Kidney (tissue), 14 donors: Measurements from ENCODE around the gene TCP11L1. TPM values are rescaled to one million over a fixed set of nuclear protein-coding genes. Genes with fewer than 3 reads are reported as not detected.

Experiments
- DNase-seq, 5 donors: peaks; one replicate each; pipeline ENCODE4 v3.0.0-alpha.2; 2013 to 2020
- FAIRE-seq: peaks from 2 replicates; lab custom pipeline; 2012; peaks lifted over from hg19 to GRCh38; lab: Jason Lieb, UNC
- H3K27ac ChIP-seq, 2 donors: one replicate each; pipeline ENCODE4 v1.7.0; 2013; ENCODE audit warnings: low read depth in 2 of 2, low read length in 2 of 2, inconsistent platforms in 1 of 2
- H3K27me3 ChIP-seq: one replicate; pipeline ENCODE4 v1.7.1; 2013; ENCODE audit warnings: low read length, inconsistent platforms; ENCODE audit not compliant: control insufficient read depth, insufficient read depth
- H3K36me3 ChIP-seq, 3 donors: one replicate each; pipeline versions ENCODE4 v1.7.0 to v1.7.1; 2013; ENCODE audit warnings: low read length in 3 of 3, control low read depth in 1 of 3, inconsistent platforms in 1 of 3; ENCODE audit not compliant: insufficient read depth in 3 of 3, control insufficient read depth in 2 of 3
- H3K4me1 ChIP-seq, 3 donors: one replicate each; pipeline versions ENCODE4 v1.7.0 to v1.7.1; 2013; ENCODE audit warnings: low read length in 3 of 3, inconsistent platforms in 1 of 3, low read depth in 1 of 3; ENCODE audit not compliant: control insufficient read depth in 2 of 3, insufficient read depth in 2 of 3
- H3K4me3 ChIP-seq, 3 donors: one replicate each; pipeline versions ENCODE4 v1.7.0 to v1.8.1; 2013; ENCODE audit warnings: low read length in 3 of 3, control low read depth in 1 of 3, inconsistent platforms in 1 of 3
- H3K9ac ChIP-seq, 3 donors: one replicate each; pipeline versions ENCODE4 v1.7.0 to v1.7.1; 2013; ENCODE audit warnings: low read length in 3 of 3, control low read depth in 1 of 3, inconsistent platforms in 1 of 3
- H3K9me3 ChIP-seq, 3 donors: one replicate each; pipeline versions ENCODE4 v1.7.0 to v1.7.1; 2013; ENCODE audit warnings: low read length in 3 of 3, control low read depth in 1 of 3, inconsistent platforms in 1 of 3; ENCODE audit not compliant: control insufficient read depth in 2 of 3, insufficient read depth in 1 of 3
- CTCF ChIP-seq: IDR thresholded peaks from 3 replicates; pipeline ENCODE4 v1.5.1; 2012; ENCODE audit warnings: mild to moderate bottlenecking, moderate library complexity, borderline replicate concordance; ENCODE audit not compliant: insufficient read depth; ENCODE audit errors: extremely low read depth
- intact Hi-C: fragments of 100-400 bp; cut with DNase I; formaldehyde crosslinking; loops from one replicate; pipeline ENCODE4 v1.11.1; 2022
- polyA plus RNA-seq: library from polyadenylated mRNA; stranded (reverse); fragments of 350-450 nt; fragmentation: Illumina TruSeq; extraction: RNeasy Lipid Tissue Mini Kit (QIAGEN cat#74804); gene quantifications from one replicate; pipeline ENCODE4 v1.2.3, GENCODE V29; 2014; ENCODE audit warnings: low read depth, low replicate concordance; ENCODE audit not compliant: insufficient read depth
- total RNA-seq: library from RNA; stranded (reverse); fragmentation: NEBNext Ultra II Directional; extraction: Animal tissue kit (Norgen Biotek cat#: 25700); gene quantifications from one replicate; pipeline ENCODE4 v1.2.1, GENCODE V29; 2021
- donor health status: control.
- donor health status: control.
- donor health status: control.
- donor health status: control.
- donor health status: control.
- donor health status: DM: yes; HTN: yes; CAD: no.
- donor health status: Normal renal cell carcinoma (clear cell type).

TCP11L1 gene
- total and polyA plus RNA-seq, 2 donors from 2014 or later, result 4.0 to 17.9 TPM

GRCh38 chr11:33055375-33055774, 16.0 kb downstream of the TCP11L1 start:
- FAIRE-seq (no peak), DNase-seq (no peak)
- no peaks in the 10 kb centered on the region for H3K27me3 ChIP-seq
- no peak overlapping the region for H3K9ac ChIP-seq
- intact Hi-C loops, result no loop called here
- H3K36me3 ChIP-seq, result peaks cover 0 to 25% (median 15%) of the 10 kb centered on the region in 3 donors
- no peak overlapping the region for H3K27ac ChIP-seq
- TF ChIP-seq CTCF, result no peak
- H3K9me3 ChIP-seq, result no peaks in the 10 kb centered on the region
- H3K4me3 ChIP-seq, result no peak overlapping the region
- H3K4me1 ChIP-seq, result no peaks in the 10 kb centered on the region

GRCh38 chr11:33057284-33057683, 17.9 kb downstream of the TCP11L1 start:
- H3K4me1 ChIP-seq, result no peaks in the 10 kb centered on the region
- H3K9me3 ChIP-seq, result no peaks in the 10 kb centered on the region
- FAIRE-seq (no peak), DNase-seq (no peak)
- no peak for TF ChIP-seq CTCF
- H3K27ac ChIP-seq, result no peak overlapping the region
- no peak overlapping the region for H3K9ac ChIP-seq
- no peaks in the 10 kb centered on the region for H3K27me3 ChIP-seq
- intact Hi-C loops, result no loop called here
- H3K4me3 ChIP-seq, result no peak overlapping the region
- H3K36me3 ChIP-seq, result peaks cover 0 to 29% (median 19%) of the 10 kb centered on the region in 3 donors

GRCh38 chr11:33059331-33060007, 20.1 kb downstream of the TCP11L1 start:
- peaks cover 0 to 27% (median 19%) of the 10 kb centered on the region in 3 donors for H3K36me3 ChIP-seq
- no peak for FAIRE-seq

More at GRCh38 chr11:33059331-33060007, 20.1 kb downstream of the TCP11L1 start:
- no peak for DNase-seq
- H3K4me1 ChIP-seq, result no peaks in the 10 kb centered on the region
- H3K9ac ChIP-seq, result no peak overlapping the region
- intact Hi-C loops, result loop anchor here (10.0 kb wide), 1 partner anchor 105 kb away; no protein-coding TSS in a partner anchor
- H3K9me3 ChIP-seq, result no peaks in the 10 kb centered on the region
- no peak overlapping the region for H3K27ac ChIP-seq
- no peaks in the 10 kb centered on the region for H3K27me3 ChIP-seq
- H3K4me3 ChIP-seq, result no peak overlapping the region
- no peak for TF ChIP-seq CTCF
